ENCODE data around the gene TNFRSF12A. TPM values are rescaled to one million over a fixed set of nuclear protein-coding genes. Genes with fewer than 3 reads are reported as not detected.

TNFRSF12A gene
- polyA plus RNA-seq, 2 of the 4 experiments (the other 2 are of a cell fraction), result 111 to 314 TPM

- no peak for DNase-seq (ENCODE audit: low read depth in 1 of 2, low spot score in 1 of 2)
- Histone ChIP-seq H3K4me3 (no peak overlapping the region), H3K4me1 (peaks cover 10% of the 10 kb centered on the region), H3K27ac (no peak overlapping the region; a peak in 1 of 6 replicates), H3K9me3 (no peaks in the 10 kb centered on the region), H3K4me2 (peak overlapping the region; percentile 92)
- ChIA-PET POLR2A (interaction anchor here (1.6 kb wide), 1 partner anchor 21 kb away, joined by 3 read pairs; no protein-coding TSS in a partner anchor), CTCF (interaction anchor here (0.6 to 12.4 kb wide), 21 partner anchors 8 to 762 kb away, joined by 3 to 186 read pairs (median 15); partner anchors contain the start of genes MMP25, ZNF205, ZNF213 and ZSCAN10)
- 94% methylated on average over 22 of the region's 22 CpGs for WGBS (ENCODE audit: missing lambda C conversion rate)
- no peak for FAIRE-seq
- TF ChIP-seq MAZ (IDR thresholded peaks at IDR 0.05; ENCODE audit: borderline replicate concordance, low read depth, low read length) (no peak), ZNF302 (CRISPR knock-in tag; IDR thresholded peaks at IDR 0.05) (no peak), MAFK (IDR thresholded peaks at IDR 0.05; ENCODE audit: partially characterized antibody) (no peak), MAX (IDR thresholded peaks at IDR 0.05) (no peak), TP53 (CRISPR knock-in tag; IDR thresholded peaks at IDR 0.05) (no peak)
- no peak for ATAC-seq
These were observed 37.3 kb downstream of the TNFRSF12A start for GRCh38 chr16:3057181-3058138.

- ATAC-seq, result peak; percentile 62 to 67
- TF ChIP-seq PHF8 (IDR thresholded peaks at IDR 0.05; ENCODE audit: borderline replicate concordance, low read depth) (no peak), REST (IDR thresholded peaks at IDR 0.05) (no peak), EHF (CRISPR knock-in tag; IDR thresholded peaks at IDR 0.05) (no peak), ESRRA (IDR thresholded peaks at IDR 0.05; ENCODE audit: borderline replicate concordance, low read length) (no peak), KDM1A (IDR thresholded peaks at IDR 0.05; ENCODE audit: low read depth) (no peak), NFE2L2 (conservative IDR thresholded peaks at IDR 0.05; ENCODE audit: low read length) (no peak), HDAC2 (IDR thresholded peaks at IDR 0.05) (no peak), RCOR1 (IDR thresholded peaks at IDR 0.05; ENCODE audit: low read depth, low read length) (no peak), MAFK (IDR thresholded peaks at IDR 0.05; ENCODE audit: partially characterized antibody) (no peak)
- Histone ChIP-seq H3K4me3 (peak overlapping the region; percentile 76), H3K27ac (peak overlapping the region; percentile 94 to 99), H3K9me3 (no peaks in the 10 kb centered on the region), H3K4me2 (peak overlapping the region; percentile 92), H3K4me1 (peaks cover 10% of the 10 kb centered on the region)
- WGBS (ENCODE audit: missing lambda C conversion rate), result 63% methylated on average over 16 of the region's 77 CpGs
- no peak for FAIRE-seq
- DNase-seq (ENCODE audit: low read depth in 1 of 2, low spot score in 1 of 2), result peak in 1 of 2 experiments; percentile 64
- ChIA-PET CTCF (interaction anchor here (0.6 to 12.4 kb wide), 31 partner anchors 9 to 763 kb away, joined by 3 to 186 read pairs (median 6); partner anchors contain the start of genes MMP25, ZNF205, ZNF213 and ZSCAN10), POLR2A (interaction anchor here (0.6 to 2.3 kb wide), 8 partner anchors 8 to 76 kb away, joined by 3 to 15 read pairs (median 4); partner anchors contain the start of genes TNFRSF12A and ZNF213)
These were observed 38.2 kb downstream of the TNFRSF12A start for GRCh38 chr16:3058139-3059030.
